HUDEP-2 (cell line): ENCODE measurements around the gene CEBPZOS.
A peak's percentile ranks its signal among the peaks of the same experiment; 100 is the strongest.
"Not testable (repeated sequence)": the region's sequence is repeated elsewhere in the genome, so short reads cannot be mapped to it uniquely, and the experiment has no call there.

ENCODE experiments used
- DNase-seq, 76 experiments: peaks; one replicate each; lab custom pipeline; 2025; ENCODE audit not compliant: unreplicated experiment in 76 of 76; lab: John Stamatoyannopoulos, UW

The CEBPZOS gene

GRCh38 chr2:37190290-37190689, 6.0 kb upstream of the CEBPZOS start:
- DNase-seq: no peak

- no peak for DNase-seq
Measured at GRCh38 chr2:37191253-37191652, 5.0 kb upstream of the CEBPZOS start.

- no peak for DNase-seq
Measured at GRCh38 chr2:37191747-37192146, 4.5 kb upstream of the CEBPZOS start.

- DNase-seq: no peak
Measured at GRCh38 chr2:37192551-37192950, 3.7 kb upstream of the CEBPZOS start.

GRCh38 chr2:37195862-37196319, 405 bp upstream of the CEBPZOS start:
- DNase-seq: not testable (repeated sequence)

- DNase-seq: no peak
Measured at GRCh38 chr2:37198681-37199065, 2.4 kb downstream of the CEBPZOS start.

- DNase-seq: no peak
Measured at GRCh38 chr2:37201208-37201607, 4.9 kb downstream of the CEBPZOS start.

GRCh38 chr2:37201766-37202165, 5.5 kb downstream of the CEBPZOS start:
- no peak for DNase-seq

GRCh38 chr2:37203708-37204107, 7.4 kb downstream of the CEBPZOS start:
- DNase-seq: no peak

GRCh38 chr2:37205071-37205661, 8.9 kb downstream of the CEBPZOS start:
- not testable (repeated sequence) for DNase-seq

GRCh38 chr2:37205689-37206341, 9.5 kb downstream of the CEBPZOS start:
- DNase-seq: no peak

GRCh38 chr2:37206760-37207159, 10.5 kb downstream of the CEBPZOS start:
- DNase-seq: not testable (repeated sequence)

GRCh38 chr2:37211212-37211611, 14.9 kb downstream of the CEBPZOS start:
- DNase-seq: no peak

GRCh38 chr2:37211939-37212338, 15.6 kb downstream of the CEBPZOS start:
- DNase-seq: no peak

- DNase-seq: no peak
Measured at GRCh38 chr2:37215250-37215649, 19.0 kb downstream of the CEBPZOS start.

- no peak for DNase-seq
Measured at GRCh38 chr2:37219046-37219445, 22.8 kb downstream of the CEBPZOS start.

- DNase-seq: no peak
Measured at GRCh38 chr2:37223131-37223530, 26.8 kb downstream of the CEBPZOS start.

GRCh38 chr2:37224063-37224462, 27.8 kb downstream of the CEBPZOS start:
- no peak for DNase-seq

GRCh38 chr2:37225129-37225528, 28.8 kb downstream of the CEBPZOS start:
- DNase-seq: not testable (repeated sequence)

- no peak for DNase-seq
Measured at GRCh38 chr2:37226863-37227262, 30.6 kb downstream of the CEBPZOS start.

- no peak for DNase-seq
Measured at GRCh38 chr2:37228788-37229187, 32.5 kb downstream of the CEBPZOS start.

GRCh38 chr2:37230581-37230980, 34.3 kb downstream of the CEBPZOS start:
- DNase-seq: peak in 2 of 76 experiments; percentile 1 to 13
